ENCODE data around the gene ANGEL2.

ANGEL2 gene

DNA sequence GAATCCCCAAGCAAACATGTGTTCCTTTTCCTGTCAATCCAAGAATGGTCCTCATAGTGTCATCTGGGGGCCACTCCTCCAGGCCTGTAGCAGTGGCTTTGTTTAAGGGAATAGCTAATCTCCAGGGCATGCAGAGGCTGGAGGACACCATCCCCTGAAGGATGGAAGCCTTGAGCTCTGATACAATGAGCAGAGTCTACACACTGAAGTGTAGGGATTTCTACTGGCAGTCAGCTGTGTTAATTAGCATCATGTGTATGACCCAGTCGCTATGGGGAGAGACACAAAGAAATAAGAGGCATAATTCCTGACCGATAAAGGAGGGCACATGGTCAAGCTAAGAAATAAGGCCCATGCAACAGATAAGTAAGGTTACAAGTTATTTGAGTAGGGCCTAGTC, 29.1 kb downstream of the ANGEL2 start:
- DNase-seq: no peak
- Histone ChIP-seq H3K27ac (ENCODE audit: low read depth, low read length) (no peak overlapping the region), H4K91ac (ENCODE audit: low read depth, low read length) (no peak overlapping the region), H4K8ac (ENCODE audit: low read depth, low read length) (no peak overlapping the region), H2AK5ac (ENCODE audit: low read length) (no peak overlapping the region), H3K18ac (ENCODE audit: low read length) (no peak overlapping the region), H3K79me1 (ENCODE audit: low read length) (no peaks in the 10 kb centered on the region), H3K4me3 (ENCODE audit: low read depth, low read length) (no peak overlapping the region), H3K14ac (ENCODE audit: low read length) (no peak overlapping the region), H3K9me3 (ENCODE audit: insufficient read depth, low read depth, low read length) (no peaks in the 10 kb centered on the region), H2BK12ac (ENCODE audit: low read length) (no peak overlapping the region), H2BK120ac (ENCODE audit: insufficient read depth, low read length, poor library complexity) (no peak overlapping the region), H3K36me3 (ENCODE audit: control insufficient read depth in 1 of 2, insufficient read depth in 2 of 2, low read length in 2 of 2) (no peaks in the 10 kb centered on the region), H2AFZ (ENCODE audit: insufficient read depth, low read length, poor library complexity) (no peak overlapping the region), H3K4ac (ENCODE audit: low read depth, low read length) (no peak overlapping the region), H3K79me2 (ENCODE audit: control insufficient read depth, insufficient read depth, low read length, poor library complexity) (no peaks in the 10 kb centered on the region), H3K27me3 (ENCODE audit: insufficient read depth, low read length) (no peaks in the 10 kb centered on the region), H2BK5ac (ENCODE audit: low read depth, low read length, poor library complexity) (no peak overlapping the region), H4K12ac (ENCODE audit: low read depth, low read length) (no peak overlapping the region), H3K4me1 (ENCODE audit: control insufficient read depth in 1 of 2, insufficient read depth in 2 of 2, low read length in 2 of 2) (peaks cover 2 to 5% of the 10 kb centered on the region in 2 experiments), H3K9ac (ENCODE audit: low read length) (no peak overlapping the region), H3K23ac (ENCODE audit: low read length) (no peak overlapping the region), H3K4me2 (ENCODE audit: low read length) (no peak overlapping the region)
- no CpG with 5 or more reads among the region's 2 CpGs for WGBS (ENCODE audit: extremely low coverage, insufficient coverage, insufficient read length)

DNA sequence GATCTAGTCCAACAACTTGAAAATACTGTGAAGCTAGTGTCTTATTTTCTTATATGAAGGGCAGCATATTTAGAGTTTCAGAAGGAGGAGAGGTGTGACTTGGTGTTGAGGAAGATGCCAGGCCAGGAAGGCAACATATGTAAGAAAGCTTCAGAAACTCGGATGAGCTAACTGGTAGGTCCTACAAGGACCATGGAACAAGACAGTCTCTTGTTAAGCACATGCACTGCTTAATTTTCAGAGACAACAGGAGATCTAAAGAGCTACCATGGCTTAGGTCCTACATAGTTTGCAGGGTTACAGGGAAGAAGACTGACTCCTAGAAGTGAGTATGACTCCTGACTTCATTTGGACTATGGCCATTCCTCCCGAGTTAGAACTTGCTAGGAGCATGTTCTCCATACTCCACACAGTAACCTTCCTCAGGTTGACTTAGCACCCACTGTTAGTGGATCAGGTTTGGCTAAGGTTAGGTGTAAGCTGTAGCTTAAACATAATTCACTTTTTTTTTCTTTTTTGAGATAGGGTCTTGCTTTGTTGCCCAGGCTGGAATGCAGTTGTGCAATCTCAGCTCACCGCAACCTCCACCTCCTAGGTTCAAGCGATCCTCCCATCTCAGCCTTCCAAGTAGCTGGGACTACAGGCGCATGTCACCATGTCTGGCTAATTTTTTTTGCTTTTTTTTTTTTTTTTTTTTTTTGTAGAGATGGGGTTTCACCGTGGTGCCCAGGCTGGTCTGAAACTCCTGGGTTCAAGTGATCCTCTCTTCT, 31.0 kb downstream of the ANGEL2 start:
- Histone ChIP-seq H3K79me2 (ENCODE audit: control insufficient read depth, insufficient read depth, low read length, poor library complexity) (no peaks in the 10 kb centered on the region), H3K4ac (ENCODE audit: low read depth, low read length) (no peak overlapping the region), H3K27ac (ENCODE audit: low read depth, low read length) (no peak overlapping the region), H2BK5ac (ENCODE audit: low read depth, low read length, poor library complexity) (no peak overlapping the region), H3K9ac (ENCODE audit: low read length) (no peak overlapping the region), H4K12ac (ENCODE audit: low read depth, low read length) (no peak overlapping the region), H3K36me3 (ENCODE audit: control insufficient read depth in 1 of 2, insufficient read depth in 2 of 2, low read length in 2 of 2) (no peaks in the 10 kb centered on the region), H3K23ac (ENCODE audit: low read length) (no peak overlapping the region), H3K14ac (ENCODE audit: low read length) (no peak overlapping the region), H2AK5ac (ENCODE audit: low read length) (no peak overlapping the region), H3K27me3 (ENCODE audit: insufficient read depth, low read length) (no peaks in the 10 kb centered on the region), H3K9me3 (ENCODE audit: insufficient read depth, low read depth, low read length) (no peaks in the 10 kb centered on the region), H4K8ac (ENCODE audit: low read depth, low read length) (no peak overlapping the region), H2BK12ac (ENCODE audit: low read length) (no peak overlapping the region), H3K4me2 (ENCODE audit: low read length) (no peak overlapping the region), H4K91ac (ENCODE audit: low read depth, low read length) (no peak overlapping the region), H3K4me1 (ENCODE audit: control insufficient read depth in 1 of 2, insufficient read depth in 2 of 2, low read length in 2 of 2) (peaks cover 6 to 14% of the 10 kb centered on the region in 2 experiments), H2AFZ (ENCODE audit: insufficient read depth, low read length, poor library complexity) (no peak overlapping the region), H3K18ac (ENCODE audit: low read length) (no peak overlapping the region), H3K79me1 (ENCODE audit: low read length) (no peaks in the 10 kb centered on the region), H2BK120ac (ENCODE audit: insufficient read depth, low read length, poor library complexity) (no peak overlapping the region), H3K4me3 (ENCODE audit: low read depth, low read length) (no peak overlapping the region)
- WGBS (ENCODE audit: extremely low coverage, insufficient coverage, insufficient read length): no CpG with 5 or more reads among the region's 6 CpGs
- no peak for DNase-seq

DNA sequence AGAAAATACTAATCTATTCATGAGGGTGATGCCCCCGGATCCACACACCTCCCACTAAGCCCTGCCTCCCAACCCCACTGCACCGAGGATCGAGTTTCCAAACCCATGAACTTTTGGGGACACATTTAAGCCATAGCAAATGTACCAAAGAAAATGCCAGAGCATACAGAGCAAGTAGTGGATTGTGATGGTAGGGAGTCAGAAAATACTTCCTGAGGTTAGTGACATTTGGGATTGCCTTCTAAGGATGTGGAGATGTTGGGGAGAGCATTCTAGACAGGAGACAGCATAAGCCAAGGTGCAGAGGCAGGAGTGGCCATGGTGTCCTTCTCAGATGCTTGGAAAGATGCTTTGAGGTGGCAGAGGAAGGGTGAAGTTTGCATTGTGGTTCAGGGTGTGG, 32.2 kb downstream of the ANGEL2 start:
- no peak overlapping the region for H3K4ac ChIP-seq (ENCODE audit: low read depth, low read length)
- H2BK5ac ChIP-seq (ENCODE audit: low read depth, low read length, poor library complexity): no peak overlapping the region
- H3K27me3 ChIP-seq (ENCODE audit: insufficient read depth, low read length): no peaks in the 10 kb centered on the region
- H4K12ac ChIP-seq (ENCODE audit: low read depth, low read length): no peak overlapping the region
- H3K23ac ChIP-seq (ENCODE audit: low read length): no peak overlapping the region
- H4K91ac ChIP-seq (ENCODE audit: low read depth, low read length): no peak overlapping the region
- H3K27ac ChIP-seq (ENCODE audit: low read depth, low read length): no peak overlapping the region
- no peak overlapping the region for H2BK120ac ChIP-seq (ENCODE audit: insufficient read depth, low read length, poor library complexity)
- no peak overlapping the region for H2BK12ac ChIP-seq (ENCODE audit: low read length)
- no peak overlapping the region for H3K18ac ChIP-seq (ENCODE audit: low read length)
- H3K4me2 ChIP-seq (ENCODE audit: low read length): no peak overlapping the region
- no peaks in the 10 kb centered on the region for H3K79me2 ChIP-seq (ENCODE audit: control insufficient read depth, insufficient read depth, low read length, poor library complexity)
- H3K4me1 ChIP-seq (ENCODE audit: control insufficient read depth in 1 of 2, insufficient read depth in 2 of 2, low read length in 2 of 2): peaks cover 6 to 14% of the 10 kb centered on the region in 2 experiments
- H3K79me1 ChIP-seq (ENCODE audit: low read length): no peaks in the 10 kb centered on the region
- no peak overlapping the region for H3K14ac ChIP-seq (ENCODE audit: low read length)
- H2AFZ ChIP-seq (ENCODE audit: insufficient read depth, low read length, poor library complexity): no peak overlapping the region
- H3K9me3 ChIP-seq (ENCODE audit: insufficient read depth, low read depth, low read length): no peaks in the 10 kb centered on the region
- H3K9ac ChIP-seq (ENCODE audit: low read length): no peak overlapping the region
- no peak overlapping the region for H4K8ac ChIP-seq (ENCODE audit: low read depth, low read length)
- H2AK5ac ChIP-seq (ENCODE audit: low read length): no peak overlapping the region
- no peaks in the 10 kb centered on the region for H3K36me3 ChIP-seq (ENCODE audit: control insufficient read depth in 1 of 2, insufficient read depth in 2 of 2, low read length in 2 of 2)
- no CpG with 5 or more reads among the region's 3 CpGs for WGBS (ENCODE audit: extremely low coverage, insufficient coverage, insufficient read length)
- no peak for DNase-seq
- H3K4me3 ChIP-seq (ENCODE audit: low read depth, low read length): no peak overlapping the region

DNA sequence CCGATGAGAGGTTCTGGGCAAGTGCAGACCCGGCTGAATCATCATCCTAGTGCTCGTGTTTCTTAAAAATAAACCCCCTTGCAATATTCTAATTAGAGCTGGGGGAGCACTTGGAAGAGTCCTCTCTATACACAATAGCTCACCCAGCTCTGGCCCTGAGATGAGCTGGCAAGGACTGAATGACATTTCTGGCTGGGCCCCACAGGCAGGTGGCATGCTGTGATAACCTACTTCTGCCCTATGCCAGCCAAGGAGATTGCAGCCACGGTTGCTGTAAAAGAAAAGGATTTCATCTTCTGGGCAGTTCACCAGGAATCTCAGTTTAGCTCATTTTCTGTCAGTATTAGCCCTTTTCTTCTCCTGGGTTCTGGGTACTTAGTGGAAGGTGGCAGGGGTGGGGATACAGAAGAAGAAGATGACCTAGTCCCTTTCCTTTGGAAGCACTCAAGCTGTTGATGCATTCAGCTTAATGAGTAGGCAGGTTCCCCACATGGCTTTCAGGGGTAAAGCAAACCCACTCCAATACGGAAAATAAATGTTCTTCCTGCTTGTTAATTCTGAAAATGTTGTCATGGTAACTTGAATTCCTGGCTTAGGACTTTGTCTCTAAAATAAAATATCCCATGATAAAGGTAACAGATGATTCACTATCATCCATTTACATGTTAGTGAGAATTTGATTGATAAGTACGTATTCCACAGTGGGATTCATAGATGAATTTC, 33.1 kb downstream of the ANGEL2 start:
- no peaks in the 10 kb centered on the region for H3K79me2 ChIP-seq (ENCODE audit: control insufficient read depth, insufficient read depth, low read length, poor library complexity)
- H2BK120ac ChIP-seq (ENCODE audit: insufficient read depth, low read length, poor library complexity): no peak overlapping the region
- no peak overlapping the region for H3K4me2 ChIP-seq (ENCODE audit: low read length)
- H3K18ac ChIP-seq (ENCODE audit: low read length): no peak overlapping the region
- no peak overlapping the region for H2AFZ ChIP-seq (ENCODE audit: insufficient read depth, low read length, poor library complexity)
- no peak overlapping the region for H3K27ac ChIP-seq (ENCODE audit: low read depth, low read length)
- no peaks in the 10 kb centered on the region for H3K36me3 ChIP-seq (ENCODE audit: control insufficient read depth in 1 of 2, insufficient read depth in 2 of 2, low read length in 2 of 2)
- no peak overlapping the region for H3K9ac ChIP-seq (ENCODE audit: low read length)
- H3K9me3 ChIP-seq (ENCODE audit: insufficient read depth, low read depth, low read length): no peaks in the 10 kb centered on the region
- H2BK5ac ChIP-seq (ENCODE audit: low read depth, low read length, poor library complexity): no peak overlapping the region
- no CpG with 5 or more reads among the region's 6 CpGs for WGBS (ENCODE audit: extremely low coverage, insufficient coverage, insufficient read length)
- no peak overlapping the region for H3K23ac ChIP-seq (ENCODE audit: low read length)
- no peak overlapping the region for H3K4ac ChIP-seq (ENCODE audit: low read depth, low read length)
- no peak overlapping the region for H2BK12ac ChIP-seq (ENCODE audit: low read length)
- no peak overlapping the region for H3K14ac ChIP-seq (ENCODE audit: low read length)
- no peak overlapping the region for H3K4me3 ChIP-seq (ENCODE audit: low read depth, low read length)
- no peak overlapping the region for H2AK5ac ChIP-seq (ENCODE audit: low read length)
- H4K8ac ChIP-seq (ENCODE audit: low read depth, low read length): no peak overlapping the region
- H3K4me1 ChIP-seq (ENCODE audit: control insufficient read depth in 1 of 2, insufficient read depth in 2 of 2, low read length in 2 of 2): peaks cover 6 to 14% of the 10 kb centered on the region in 2 experiments
- no peaks in the 10 kb centered on the region for H3K79me1 ChIP-seq (ENCODE audit: low read length)
- no peak overlapping the region for H4K91ac ChIP-seq (ENCODE audit: low read depth, low read length)
- no peak for DNase-seq
- H3K27me3 ChIP-seq (ENCODE audit: insufficient read depth, low read length): no peaks in the 10 kb centered on the region
- no peak overlapping the region for H4K12ac ChIP-seq (ENCODE audit: low read depth, low read length)
